HG03196 (cell line): ENCODE results near the gene SART1.

Experiments used
- ATAC-seq: cut with Tn5 transposase; IDR thresholded peaks from one replicate; pipeline ENCODE4 v1.9.1; 2021; ENCODE audit not compliant: unreplicated experiment

Gene SART1

GRCh38 chr11:65962141-65962564 lies 619 bp downstream of the SART1 start:
- no peak for ATAC-seq

GRCh38 chr11:65964906-65965305 lies 3.4 kb downstream of the SART1 start:
- no peak for ATAC-seq

GRCh38 chr11:65965986-65966762 lies 4.6 kb downstream of the SART1 start:
- ATAC-seq: no peak

- no peak for ATAC-seq
Measured at GRCh38 chr11:65967329-65967934, 5.9 kb downstream of the SART1 start.

GRCh38 chr11:65968600-65969482 lies 7.3 kb downstream of the SART1 start:
- ATAC-seq: no peak

- no peak for ATAC-seq
Measured at GRCh38 chr11:65972116-65972515, 10.6 kb downstream of the SART1 start.

- no peak for ATAC-seq
Measured at GRCh38 chr11:65973439-65974110, 12.0 kb downstream of the SART1 start.

- ATAC-seq: no peak
Measured at GRCh38 chr11:65975771-65976170, 14.2 kb downstream of the SART1 start.

- no peak for ATAC-seq
Measured at GRCh38 chr11:65976216-65977176, 15.0 kb downstream of the SART1 start.

DNA sequence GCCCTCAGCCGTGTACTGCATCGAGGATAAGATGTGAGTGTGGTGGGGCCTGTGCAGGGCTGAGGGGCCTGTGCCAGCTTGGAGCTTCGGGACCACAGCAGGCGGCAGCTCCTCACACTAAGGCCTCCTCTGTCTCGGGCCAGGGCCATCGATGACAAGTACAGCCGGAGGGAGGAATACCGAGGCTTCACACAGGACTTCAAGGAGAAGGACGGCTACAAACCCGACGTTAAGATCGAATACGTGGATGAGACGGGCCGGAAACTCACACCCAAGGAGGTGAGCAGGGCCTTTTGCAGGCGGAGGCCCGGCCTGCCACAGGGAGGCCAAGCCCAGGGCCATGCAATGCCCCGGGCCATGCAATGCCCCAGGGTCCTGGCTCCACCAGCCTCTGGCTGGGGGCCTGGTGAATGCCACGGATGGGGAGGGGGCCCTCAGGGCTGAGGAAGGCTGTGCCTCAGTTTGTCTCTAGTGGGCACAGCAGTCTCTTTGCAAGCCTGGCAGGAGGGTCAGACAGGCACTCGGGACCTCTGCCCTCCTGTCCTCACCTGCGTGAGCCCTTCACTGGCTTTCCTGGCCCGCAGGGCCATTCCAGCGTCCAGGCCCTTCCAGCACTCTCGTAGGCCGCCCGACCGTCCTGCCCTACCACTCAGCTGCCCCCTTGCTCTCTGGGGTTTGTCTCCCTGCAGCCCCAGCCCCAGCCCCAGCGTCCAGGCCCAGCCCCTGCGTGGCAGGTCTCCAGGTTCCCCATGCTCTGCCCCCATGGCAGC lies 16.3 kb downstream of the SART1 start:
- ATAC-seq: no peak

GRCh38 chr11:65978391-65979238 lies 17.1 kb downstream of the SART1 start:
- ATAC-seq: no peak

DNA sequence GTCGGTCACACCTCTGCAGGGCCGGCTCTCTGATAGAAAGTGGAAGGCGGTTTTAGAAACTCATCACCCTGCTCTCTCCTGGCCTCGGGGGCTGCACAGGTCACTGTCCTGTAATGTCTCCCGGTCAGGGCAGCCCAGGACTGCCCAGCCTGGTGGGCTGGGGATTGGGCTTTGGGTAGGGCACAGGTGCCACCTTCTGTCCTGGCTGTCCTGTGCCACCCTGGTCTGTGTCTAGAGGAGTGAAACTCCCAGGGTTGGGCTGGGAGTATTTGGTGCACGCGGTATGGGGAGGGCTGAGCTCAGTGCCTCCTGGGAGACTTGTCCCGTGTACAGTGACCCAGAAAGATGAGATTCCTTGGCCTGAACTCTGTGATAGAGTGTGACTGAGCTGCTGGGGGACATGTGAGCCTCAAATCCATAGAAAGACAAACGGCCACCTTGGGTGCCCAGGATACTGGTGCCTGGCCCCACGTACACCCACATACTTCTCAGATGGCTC lies 17.8 kb downstream of the SART1 start:
- ATAC-seq: no peak

DNA sequence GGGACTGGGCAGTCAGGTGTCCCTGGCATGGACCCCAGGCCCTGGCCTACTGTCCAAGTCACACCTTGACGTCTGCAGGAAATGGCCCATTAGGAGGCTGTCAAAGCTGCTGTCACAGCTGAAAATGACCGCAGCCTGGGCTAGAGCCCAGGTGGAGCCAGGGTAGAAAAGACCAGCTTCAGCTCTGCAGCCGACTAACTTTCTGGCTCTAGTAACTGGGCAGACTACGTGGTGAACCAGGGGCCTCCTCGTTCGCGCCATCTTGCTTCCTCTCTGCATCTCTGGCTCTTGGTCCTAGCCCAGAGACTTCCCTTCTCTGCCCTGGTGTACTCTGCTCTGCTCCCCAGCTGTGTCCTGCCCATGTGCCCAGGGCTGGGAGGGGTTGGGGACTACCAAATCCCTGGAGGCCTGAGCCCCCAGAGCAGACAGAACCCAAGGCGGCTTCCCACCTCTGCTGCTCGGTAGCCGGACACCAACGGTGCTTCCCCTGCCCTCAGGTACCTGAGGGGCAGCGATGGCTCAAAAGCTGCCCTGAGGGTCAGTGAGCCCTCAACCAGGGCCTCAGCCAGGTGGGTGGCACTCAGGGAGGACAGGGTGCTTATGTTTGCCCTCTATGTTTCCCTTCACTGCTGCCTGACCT lies 19.7 kb downstream of the SART1 start:
- ATAC-seq: no peak

- no peak for ATAC-seq
Measured at GRCh38 chr11:65981972-65982823, 20.7 kb downstream of the SART1 start.

- no peak for ATAC-seq
Measured at GRCh38 chr11:65982824-65983588, 21.5 kb downstream of the SART1 start.

DNA sequence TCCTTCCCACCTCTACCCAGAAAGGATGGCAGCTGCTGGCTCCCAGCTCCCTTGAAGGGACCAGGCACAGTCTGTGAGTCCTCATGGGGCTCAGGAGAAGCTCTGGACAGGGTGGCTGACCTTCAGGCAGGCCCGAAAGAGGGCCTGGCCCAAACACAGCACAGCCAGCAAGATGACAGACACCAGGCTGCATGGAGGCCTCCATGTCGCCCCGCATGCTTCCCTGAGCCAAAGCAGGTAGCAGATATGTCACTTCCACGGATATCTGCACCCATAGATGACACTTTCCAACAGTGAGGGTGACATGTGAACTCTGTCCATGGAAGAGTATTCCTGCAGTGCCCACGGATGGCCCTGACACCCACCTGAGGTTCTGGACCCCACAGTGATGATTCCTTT lies 22.1 kb downstream of the SART1 start:
- ATAC-seq: no peak
